Measurements from ENCODE around the gene ZDHHC7. TPM values are rescaled to one million over a fixed set of nuclear protein-coding genes. Genes with fewer than 3 reads are reported as not detected.
A peak's percentile ranks its signal among the peaks of the same experiment; 100 is the strongest.

The ZDHHC7 gene
- total RNA-seq, 1 experiment from 2014 or later, result 90.1 TPM

DNA sequence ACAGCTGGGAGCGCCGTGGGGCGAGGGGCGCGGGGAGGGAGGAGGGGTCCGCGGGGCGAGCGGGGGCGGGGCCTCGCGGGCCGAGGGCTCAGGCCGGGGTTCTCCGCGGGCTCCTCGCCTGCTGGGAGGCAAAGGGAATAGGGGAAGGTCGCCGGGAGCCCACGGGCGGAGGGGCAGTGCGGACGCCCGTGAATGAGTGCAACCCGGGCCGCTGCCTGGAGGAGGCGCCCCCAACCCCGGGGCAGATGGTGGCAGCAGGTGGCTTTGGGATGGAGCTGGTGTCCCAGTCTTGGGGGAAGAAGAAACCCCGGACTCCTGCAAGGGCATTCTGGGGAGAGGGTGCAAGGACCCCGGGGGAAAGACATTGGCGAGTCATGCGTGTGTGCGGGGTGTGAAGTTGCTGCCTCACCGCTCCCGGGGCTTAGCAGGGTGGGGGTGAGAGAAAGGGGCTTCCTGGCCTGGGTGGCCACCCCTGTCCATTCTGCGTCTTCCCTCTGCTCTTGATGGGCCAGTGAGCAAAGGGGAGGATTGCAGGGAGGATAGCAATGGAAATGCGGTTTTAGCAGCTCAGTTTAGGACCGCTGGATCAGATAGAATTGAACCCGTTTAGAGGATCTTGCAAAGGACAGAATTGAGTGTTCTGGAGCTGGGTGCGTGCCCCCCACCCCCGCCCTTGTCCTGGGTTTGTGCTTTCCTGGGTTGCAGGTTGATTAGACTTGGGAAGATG, 16.8 kb upstream of the ZDHHC7 start:
- in situ Hi-C loops (cut with HindIII; ENCODE audit: low pct_unique_long_range_greater_than_20kb, low sequenced_read_pairs), result no loop called here
- DNase-seq (ENCODE audit: low read depth), result no peak

DNA sequence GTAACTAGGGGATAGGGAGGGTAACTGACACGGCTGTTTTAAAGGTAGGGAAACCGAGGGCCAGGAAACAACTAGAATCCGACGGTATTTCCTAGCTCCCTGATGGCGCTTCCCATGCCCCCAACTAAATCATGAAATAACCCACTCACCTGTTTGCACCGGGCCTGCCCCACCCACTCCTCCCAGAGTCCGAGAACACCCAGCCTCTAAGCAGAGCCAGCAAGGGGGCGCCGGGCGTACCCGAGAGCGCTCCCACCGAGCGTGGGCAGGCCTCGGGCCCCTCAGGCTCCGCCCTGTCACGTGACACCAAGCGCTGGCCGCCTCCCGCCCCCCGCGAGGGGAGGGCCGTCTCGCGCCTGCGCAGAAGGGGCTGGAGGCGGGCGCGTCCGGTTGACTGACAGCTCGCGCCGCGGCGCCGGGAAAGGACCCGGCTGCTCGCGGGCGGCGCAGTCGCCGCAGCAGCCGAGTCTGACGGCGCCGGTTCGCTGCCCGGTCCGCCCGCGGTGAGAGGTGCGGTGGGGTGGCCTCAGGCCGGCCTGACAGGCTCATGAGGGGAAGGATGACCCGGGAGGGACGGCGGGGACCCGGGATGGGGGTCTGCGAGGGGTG, 16.1 kb upstream of the ZDHHC7 start, which contains the start of gene KIAA0513:
Gene KIAA0513, plus strand, starts transcription at position 447 of the 609 bp plus-strand sequence. CDS start 39,277 bp downstream, outside the sequence.
- in situ Hi-C loops (cut with HindIII; ENCODE audit: low pct_unique_long_range_greater_than_20kb, low sequenced_read_pairs), result no loop called here
- DNase-seq (ENCODE audit: low read depth), result peak; percentile 91

DNA sequence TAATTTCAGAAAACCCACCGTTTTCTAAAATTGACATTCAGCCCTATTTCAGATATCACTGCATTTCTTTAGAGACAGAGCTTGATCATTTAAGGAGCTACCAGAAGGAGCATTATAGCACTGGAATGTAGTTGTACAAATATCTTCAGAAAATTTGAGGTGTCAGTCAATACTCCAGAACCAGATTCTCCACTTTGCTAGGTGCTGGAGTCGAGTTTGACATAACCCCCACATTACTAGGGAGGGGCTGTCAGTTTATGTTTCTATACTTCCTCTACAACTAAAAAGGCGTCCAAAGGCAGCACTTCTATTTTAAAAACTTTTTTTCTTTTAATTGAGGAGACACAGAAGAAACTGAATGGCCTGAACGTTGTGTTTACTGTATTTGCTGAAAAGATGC, 15.4 kb upstream of the ZDHHC7 start:
- no peak for DNase-seq (ENCODE audit: low read depth)
- in situ Hi-C loops (cut with HindIII; ENCODE audit: low pct_unique_long_range_greater_than_20kb, low sequenced_read_pairs), result no loop called here

DNA sequence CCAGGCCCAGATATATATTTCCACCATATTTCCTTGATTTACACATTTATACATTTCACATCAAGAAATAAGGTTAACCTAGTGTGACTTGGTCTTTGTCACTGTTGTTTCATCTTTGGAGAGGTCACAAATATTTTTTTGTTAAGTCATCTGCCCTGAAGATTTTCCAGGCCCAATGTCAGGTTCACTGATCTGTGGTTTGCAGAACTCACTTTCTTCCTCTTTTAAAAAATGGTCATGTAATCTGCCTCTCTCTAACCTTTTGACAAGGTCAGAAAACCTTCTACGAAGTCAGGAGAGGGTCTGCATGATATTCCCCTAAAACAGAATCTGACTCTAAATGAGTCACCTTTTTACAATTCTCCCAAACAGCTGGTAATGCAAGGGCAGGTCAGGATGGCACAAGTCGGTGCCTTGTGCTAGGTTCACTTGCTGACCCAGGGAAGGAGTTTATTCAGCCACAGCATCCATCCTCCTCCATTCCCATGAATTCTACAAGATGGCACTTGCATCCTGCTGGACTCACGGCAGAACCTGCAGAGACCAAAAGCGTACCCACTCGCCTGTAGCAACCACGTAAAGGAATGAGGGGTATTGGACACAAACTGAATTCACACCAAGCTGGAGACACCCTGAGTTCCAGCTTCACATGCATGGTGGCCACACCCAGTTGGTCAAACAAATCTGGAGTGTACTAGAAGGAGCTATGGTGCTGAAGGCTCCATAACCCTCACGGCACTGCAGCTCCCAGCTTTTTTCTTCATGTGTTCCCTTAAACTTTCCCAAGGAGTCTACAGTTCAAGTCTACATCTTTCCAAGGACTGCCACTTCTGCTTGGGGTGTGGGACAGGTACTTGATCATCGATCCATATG, 14.7 kb upstream of the ZDHHC7 start:
- in situ Hi-C loops (cut with HindIII; ENCODE audit: low pct_unique_long_range_greater_than_20kb, low sequenced_read_pairs), result no loop called here
- no peak for DNase-seq (ENCODE audit: low read depth)

DNA sequence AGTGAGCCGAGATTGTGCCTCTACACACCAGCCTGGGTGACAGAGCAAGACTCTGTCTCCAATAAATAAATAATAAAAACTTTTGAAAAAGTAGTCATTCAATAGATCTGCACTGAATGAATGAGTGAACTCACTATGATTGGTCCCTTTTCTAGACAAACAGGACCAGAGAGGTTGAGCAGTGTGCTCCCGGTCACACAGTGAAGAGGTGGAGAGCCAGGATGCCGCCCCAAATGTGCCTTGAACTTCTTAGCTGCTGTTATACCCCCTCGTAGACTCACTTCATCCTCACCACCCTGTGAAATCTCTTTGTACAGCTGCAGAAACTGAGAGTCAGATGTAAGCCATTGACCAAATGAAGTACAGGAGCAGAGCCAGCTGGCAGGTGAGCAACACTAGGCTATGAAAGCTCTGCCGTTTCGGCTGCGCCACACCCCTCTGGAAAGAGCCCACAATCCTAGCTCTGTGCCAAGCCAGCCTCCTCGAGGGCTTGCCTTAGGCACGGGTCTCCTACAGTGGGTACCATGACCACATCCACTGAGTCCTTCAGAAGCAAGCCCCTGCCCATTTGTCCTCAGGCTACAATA, 8.4 kb upstream of the ZDHHC7 start:
- in situ Hi-C loops (cut with HindIII; ENCODE audit: low pct_unique_long_range_greater_than_20kb, low sequenced_read_pairs), result no loop called here
- no peak for DNase-seq (ENCODE audit: low read depth)

DNA sequence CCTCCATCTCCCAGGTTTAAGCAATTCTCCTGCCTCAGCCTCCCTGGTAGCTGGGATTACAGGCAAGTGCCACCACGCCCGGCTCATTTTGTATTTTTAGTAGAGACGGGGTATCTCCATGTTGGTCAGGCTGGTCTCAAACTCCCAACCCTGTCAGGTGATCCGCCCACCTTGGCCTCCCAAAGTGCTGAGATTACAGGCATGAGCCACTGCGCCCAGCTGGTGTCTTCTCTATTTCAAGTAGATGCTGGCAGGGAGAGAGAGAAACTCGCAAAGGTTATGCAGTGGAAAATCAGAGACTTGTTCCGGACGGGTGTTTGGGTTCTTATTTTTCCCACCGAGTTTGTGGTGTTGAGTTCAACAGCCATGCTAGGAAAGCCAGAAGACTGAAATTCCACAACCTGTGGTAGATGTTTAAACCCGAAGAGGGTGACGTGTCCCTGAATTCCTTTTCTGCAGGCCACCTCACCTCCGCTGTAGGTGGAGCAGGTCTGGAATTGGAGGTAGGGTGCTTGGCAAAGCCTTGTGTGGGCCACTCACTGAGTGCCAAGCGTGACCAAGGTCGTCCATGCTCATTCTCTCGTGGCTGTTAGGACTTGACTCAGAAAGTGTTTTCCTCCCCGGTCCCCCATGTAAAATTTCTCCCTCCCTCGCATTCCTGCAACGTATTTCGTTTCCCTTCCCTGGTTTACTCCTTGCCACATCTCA, 7.3 kb upstream of the ZDHHC7 start:
- in situ Hi-C loops (cut with HindIII; ENCODE audit: low pct_unique_long_range_greater_than_20kb, low sequenced_read_pairs), result no loop called here
- DNase-seq (ENCODE audit: low read depth), result peak; percentile 64

DNA sequence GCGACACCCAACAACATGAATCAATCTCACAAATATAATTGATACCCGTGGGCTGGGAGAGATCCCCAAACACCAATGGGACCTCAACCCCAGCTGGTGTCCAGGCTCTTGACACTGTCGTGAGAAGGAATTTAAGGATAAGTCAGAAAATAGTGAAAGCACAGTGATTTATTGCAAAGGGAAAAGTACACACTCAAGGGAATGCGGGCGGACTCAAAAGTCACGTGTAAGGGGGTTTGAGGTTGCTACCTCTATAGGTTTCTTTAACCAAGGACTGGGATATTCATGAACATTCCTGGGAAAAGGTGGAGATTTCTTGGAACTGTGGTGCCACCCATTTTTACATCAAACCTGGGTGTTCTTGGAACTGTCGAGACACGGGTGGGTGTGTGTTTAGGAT, 6.3 kb upstream of the ZDHHC7 start:
- DNase-seq (ENCODE audit: low read depth), result no peak
- in situ Hi-C loops (cut with HindIII; ENCODE audit: low pct_unique_long_range_greater_than_20kb, low sequenced_read_pairs), result no loop called here

DNA sequence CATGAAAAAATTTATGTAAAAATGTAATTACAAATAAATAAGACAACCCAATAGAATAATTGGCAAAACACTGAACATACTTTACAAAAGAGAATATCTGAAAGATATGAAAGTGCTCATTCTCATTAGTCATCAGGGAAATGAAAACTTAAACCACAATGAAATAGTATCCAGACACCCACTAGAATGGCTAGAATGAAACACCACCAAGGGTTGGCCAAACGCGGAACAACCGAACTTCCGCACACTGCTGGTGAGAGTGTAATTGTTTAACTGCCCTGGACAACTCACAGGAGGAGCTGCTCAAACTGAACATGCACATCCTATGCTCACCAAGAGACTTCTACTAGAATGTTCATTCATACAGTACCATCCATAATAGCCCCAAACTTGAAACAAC, 5.8 kb upstream of the ZDHHC7 start:
- no peak for DNase-seq (ENCODE audit: low read depth)
- in situ Hi-C loops (cut with HindIII; ENCODE audit: low pct_unique_long_range_greater_than_20kb, low sequenced_read_pairs), result no loop called here

DNA sequence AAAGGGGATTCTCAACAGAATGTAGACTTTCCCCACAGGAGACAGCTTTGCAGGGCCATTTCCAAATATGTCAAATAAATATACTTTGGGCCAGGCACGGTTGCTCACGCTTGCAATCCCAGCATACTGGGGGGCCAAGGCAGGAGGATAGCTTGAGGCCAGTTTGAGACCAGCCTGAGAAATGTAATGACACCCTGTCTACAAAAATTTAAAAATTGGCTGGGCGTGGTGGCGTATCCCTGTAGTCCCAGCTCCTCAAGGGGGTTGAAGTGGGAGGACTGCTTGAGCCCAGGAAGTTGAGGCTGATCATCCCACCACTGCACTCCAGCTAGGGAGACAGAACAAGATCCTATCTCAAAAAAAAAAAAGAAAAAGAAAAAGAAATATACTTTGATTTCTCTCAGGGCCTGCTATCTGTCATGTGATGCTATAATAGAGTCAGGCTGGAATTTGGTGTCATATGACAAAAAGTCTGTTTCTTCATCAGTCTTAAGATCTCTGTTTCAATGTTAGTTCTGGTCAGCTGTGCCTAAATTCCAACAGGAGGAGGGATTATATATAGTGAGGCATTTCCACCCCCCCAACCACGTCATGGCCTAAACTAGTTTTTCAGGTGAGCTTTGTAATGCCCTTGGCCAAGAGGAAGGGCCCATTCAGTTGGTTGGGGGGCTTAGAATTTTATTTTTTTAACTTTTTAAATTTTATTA, 4.3 kb upstream of the ZDHHC7 start:
- in situ Hi-C loops (cut with HindIII; ENCODE audit: low pct_unique_long_range_greater_than_20kb, low sequenced_read_pairs), result no loop called here
- DNase-seq (ENCODE audit: low read depth), result no peak

DNA sequence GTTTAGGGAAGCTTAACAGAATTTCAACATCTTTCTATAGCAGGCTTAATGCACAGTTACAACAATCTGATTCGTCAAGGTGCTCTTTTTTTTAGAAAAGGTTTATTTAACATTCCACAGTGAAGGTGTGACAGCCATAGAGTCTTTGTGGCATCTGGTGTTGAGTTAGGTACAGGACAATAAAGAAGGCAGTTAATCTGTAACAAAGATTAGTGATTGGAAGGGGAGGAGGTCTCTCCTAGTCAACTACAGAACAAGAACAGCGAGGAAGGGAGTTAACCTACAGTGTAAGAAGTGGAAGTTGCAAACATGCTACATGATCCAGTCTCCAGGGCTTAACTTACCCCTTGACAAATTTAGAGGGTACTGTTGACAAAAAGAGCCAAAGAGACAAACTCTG, 3.0 kb upstream of the ZDHHC7 start:
- no peak for DNase-seq (ENCODE audit: low read depth)
- in situ Hi-C loops (cut with HindIII; ENCODE audit: low pct_unique_long_range_greater_than_20kb, low sequenced_read_pairs), result no loop called here

DNA sequence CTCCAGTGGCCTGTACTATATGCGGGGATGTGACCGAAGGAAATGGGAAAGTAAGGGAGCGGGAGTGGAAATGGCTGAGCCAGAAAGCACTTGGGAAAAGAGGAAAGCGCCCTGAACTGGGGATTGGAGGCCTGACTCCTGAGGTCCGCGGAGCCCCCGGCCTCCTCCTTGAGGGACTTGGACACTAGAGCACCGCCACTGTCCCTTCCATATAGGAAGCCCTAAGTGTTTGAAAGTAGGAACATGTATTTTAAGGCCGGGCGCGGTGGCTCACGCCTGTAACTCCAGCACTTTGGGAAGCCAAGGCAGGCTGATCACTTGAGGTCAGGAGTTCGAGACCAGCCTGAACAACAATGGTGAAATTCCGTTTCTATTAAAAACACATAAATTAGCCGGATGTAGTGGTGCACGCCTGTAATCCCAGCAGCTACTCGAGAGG, 530 bp upstream of the ZDHHC7 start:
- in situ Hi-C loops (cut with HindIII; ENCODE audit: low pct_unique_long_range_greater_than_20kb, low sequenced_read_pairs), result no loop called here
- DNase-seq (ENCODE audit: low read depth), result no peak

DNA sequence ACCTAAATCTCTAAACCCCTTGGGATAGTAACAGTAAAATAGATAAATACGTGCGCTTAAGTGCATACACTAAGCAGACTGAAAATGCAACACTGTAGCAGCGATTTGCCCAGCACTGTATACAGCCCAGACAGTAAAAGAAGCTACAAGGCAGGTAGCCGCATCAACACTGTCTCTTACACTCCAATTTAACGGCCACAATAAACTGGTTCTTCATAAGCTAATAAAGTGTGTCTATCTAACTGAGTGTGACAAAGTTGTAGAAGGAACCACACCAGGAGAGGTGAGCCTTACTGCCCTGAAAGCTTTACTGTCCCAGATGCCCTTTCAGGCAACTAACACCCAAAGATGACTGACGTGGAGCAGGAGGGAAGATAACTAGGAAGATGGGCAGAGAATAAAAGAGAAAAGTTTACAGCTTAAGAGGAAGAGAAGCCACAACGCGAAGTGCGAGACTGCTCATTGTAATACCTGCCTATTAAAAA, 847 bp downstream of the ZDHHC7 start:
- DNase-seq (ENCODE audit: low read depth), result no peak
- in situ Hi-C loops (cut with HindIII; ENCODE audit: low pct_unique_long_range_greater_than_20kb, low sequenced_read_pairs), result no loop called here

DNA sequence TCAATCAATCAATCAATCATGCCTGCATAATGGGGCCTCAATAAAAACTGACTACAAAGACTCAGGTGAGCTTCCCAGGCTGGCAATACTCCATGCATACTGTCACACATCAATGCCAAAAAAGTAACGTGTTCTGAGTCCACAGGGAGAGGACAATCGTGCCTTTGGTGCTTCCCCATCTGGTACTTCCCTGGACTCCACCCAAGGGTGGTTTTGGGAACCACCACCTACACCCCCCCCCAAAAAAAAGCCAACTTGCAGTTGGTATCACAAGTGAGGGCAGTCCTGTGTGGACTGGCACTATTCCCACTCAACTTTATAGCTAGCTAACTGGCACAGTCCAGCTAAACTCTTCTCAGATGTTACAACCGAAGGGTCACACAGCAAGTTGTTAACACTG, 3.1 kb downstream of the ZDHHC7 start:
- in situ Hi-C loops (cut with HindIII; ENCODE audit: low pct_unique_long_range_greater_than_20kb, low sequenced_read_pairs), result no loop called here
- no peak for DNase-seq (ENCODE audit: low read depth)

DNA sequence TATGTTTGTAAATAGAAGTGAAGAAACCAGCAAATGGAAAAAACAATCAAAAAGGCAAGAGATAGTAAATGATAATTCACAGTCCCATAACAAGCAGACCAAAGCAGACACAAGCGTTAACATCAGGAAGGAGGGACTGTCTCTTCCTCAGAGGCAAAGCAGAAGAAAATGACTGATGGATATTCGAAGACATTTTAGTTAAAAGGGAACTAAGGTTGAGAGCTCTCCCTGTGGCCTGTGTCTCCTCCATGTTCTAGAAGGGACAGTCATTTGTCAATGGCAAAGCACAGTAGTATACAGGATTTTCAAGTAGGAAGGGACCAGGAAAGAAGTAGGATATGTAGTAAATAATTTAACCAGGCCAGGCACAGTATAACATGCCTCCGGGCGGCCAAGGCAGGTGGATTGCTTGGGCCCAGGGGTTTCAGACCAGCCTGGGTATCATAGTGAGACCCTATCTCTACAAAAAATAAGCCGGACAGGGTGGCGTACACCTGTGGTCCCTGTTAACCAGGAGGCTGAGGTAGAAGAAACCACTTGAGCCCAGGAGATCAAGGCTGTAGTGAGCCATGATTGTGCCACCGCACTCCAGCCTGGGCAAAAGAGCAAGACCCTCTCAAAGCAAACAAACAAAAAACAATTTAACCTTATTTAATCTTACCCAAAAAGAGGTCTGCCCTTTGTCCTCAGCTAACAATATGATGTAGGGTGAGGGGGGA, 3.7 kb downstream of the ZDHHC7 start:
- in situ Hi-C loops (cut with HindIII; ENCODE audit: low pct_unique_long_range_greater_than_20kb, low sequenced_read_pairs), result no loop called here
- no peak for DNase-seq (ENCODE audit: low read depth)

DNA sequence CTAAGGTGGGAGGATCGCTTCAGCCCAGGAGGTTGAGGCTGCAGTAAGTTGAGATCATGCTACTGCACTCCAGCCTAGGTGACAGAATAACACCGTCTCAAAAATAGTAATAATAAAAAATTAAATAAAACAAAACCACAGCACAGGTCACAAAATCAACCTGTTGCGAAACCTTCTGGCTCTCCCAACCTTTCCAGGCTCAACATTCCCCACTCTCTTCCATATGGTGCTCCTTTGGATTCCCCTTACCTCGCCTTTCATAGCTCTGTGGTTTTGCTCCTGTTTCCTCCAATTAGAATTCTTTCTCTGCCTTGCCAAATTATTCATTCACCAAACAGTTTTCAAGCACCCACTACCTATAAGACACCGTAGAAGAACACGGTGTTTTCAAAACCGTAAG, 4.7 kb downstream of the ZDHHC7 start:
- in situ Hi-C loops (cut with HindIII; ENCODE audit: low pct_unique_long_range_greater_than_20kb, low sequenced_read_pairs), result no loop called here
- no peak for DNase-seq (ENCODE audit: low read depth)

DNA sequence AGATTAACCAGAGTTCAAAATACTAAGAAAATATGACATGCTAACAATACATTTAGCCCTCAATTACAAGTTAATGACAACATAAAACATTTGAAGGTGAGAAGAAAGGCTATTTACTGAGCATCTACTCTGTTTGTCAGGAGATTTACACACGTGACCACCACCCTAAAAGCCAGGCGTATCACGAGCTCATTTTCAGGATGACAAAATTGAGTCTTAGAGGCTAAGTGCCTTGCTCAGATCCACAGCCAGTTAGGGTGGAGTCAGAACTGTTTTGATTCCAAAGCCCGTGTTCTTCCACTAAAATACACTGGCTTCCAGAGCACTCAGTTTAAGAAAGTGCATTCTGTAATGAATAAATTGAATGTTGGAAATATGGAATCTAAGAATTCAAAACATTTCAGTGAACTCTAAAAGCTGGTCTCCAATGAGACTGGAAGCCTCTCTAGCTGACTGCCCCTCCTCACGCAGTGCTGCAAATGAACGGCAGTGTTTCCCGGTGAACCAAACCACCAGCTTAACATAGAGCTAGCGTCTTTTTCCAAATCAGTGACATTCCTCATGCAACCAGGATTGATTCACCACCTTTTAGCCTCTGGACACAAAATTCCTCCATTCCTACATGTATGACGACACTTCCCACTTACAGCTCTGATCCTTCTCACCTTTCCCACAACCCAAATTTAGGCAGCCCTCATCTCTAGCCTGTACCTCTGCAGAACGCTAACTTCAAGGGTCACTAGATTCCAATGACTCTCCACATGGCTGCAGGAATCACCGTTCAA, 5.9 kb downstream of the ZDHHC7 start:
- peak; percentile 55 for DNase-seq (ENCODE audit: low read depth)
- in situ Hi-C loops (cut with HindIII; ENCODE audit: low pct_unique_long_range_greater_than_20kb, low sequenced_read_pairs), result no loop called here
